NK-92 treated with Interleukin-12 subunit alpha and Interleukin-12 subunit beta, amount 100 ng/mL, for 24 hours (cell line): ENCODE results near the gene FRMD4A.

Source experiments
- DNase-seq: peaks from one replicate; lab custom pipeline; 2025; lab: John Stamatoyannopoulos, UW

The FRMD4A gene

GRCh38 chr10:14293526-14293925 is 37.2 kb downstream of the FRMD4A start:
- DNase-seq: no peak

GRCh38 chr10:14291296-14291695 is 39.4 kb downstream of the FRMD4A start:
- no peak for DNase-seq

DNA sequence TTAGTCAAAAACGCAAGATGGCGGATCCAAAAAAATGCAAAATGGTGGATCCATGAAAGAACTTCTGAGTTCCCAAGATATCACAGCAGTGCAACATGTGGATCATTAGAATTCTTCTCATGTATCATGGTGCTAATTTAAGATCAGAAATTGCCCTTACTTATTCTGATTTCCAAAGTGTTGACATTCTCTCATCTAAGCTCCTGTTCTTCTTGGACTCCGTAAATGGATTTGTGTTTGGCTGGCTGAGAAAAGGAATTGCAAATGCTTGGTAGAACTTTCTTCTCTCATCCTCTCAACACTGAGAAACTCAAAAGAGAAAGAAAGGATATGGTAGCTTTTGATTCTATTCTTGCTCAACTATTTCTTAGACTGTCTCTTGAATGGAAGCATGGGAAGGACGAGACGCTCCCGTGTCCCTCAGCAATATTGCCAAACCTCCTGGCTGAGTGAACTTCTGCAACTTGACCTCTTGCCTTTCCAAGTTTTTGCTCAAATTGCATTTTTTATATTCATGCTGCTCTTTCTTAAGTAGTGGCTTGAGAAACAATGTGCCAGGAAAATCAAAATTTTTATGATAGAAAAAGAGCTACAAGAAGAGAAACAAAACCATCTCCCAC is 44.7 kb downstream of the FRMD4A start:
- DNase-seq: no peak

DNA sequence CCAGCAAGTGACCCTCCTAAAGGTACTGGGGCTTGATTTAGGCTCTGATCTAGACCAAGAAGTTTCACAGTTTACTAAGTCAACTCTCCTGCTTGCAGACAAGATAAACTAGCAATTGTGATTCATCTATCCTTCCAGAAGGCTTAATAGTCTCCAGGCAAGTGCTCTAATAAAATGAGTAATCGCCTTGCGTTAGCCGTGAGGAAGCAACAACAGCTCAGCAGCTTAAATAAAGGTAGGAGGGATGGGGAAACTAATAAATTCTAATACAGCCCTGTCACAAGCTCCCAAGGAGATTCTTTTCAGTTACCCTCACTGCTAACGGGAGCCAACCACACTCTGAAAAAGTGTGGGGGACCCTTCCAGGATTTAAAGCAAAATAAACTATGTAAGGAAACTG is 48.4 kb downstream of the FRMD4A start:
- DNase-seq: no peak

DNA sequence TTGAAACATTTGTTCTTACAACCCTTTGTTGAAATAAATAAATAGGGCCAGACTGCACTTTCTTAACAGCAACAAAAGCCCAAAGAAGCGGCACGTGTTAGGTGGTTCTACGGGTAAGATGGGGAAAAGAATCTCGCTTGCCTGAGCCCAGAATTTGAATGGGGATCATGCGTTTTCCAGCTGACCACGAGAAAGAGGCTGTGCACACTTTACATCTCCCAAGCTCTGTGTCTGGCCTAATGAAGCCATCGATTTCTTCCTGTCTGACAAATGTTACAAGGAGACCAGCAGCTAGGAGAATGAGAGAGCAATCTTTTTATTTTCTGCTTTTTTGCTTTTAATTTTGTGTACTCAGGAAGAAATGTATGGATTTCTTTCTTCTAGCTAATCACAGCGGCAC is 52.2 kb downstream of the FRMD4A start:
- no peak for DNase-seq

DNA sequence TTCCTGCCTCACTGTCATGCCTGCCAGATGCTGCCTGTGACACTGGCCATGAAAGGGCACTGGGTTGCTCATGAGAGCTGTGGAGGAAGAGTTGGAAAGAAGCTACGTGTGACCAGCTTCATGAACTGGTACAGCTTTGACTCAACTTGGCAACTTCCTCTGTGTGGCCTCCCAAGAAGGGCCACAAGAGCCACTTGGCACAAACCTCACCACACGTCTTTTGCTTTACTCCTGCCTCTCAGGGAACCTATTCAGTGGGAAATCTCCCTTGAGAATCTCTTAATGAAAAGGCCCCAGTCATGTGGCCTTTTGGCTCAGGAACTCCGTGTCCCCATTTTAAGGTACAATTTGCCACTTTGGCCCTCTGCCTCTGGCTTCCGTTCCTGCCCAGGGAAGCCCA is 54.5 kb downstream of the FRMD4A start:
- DNase-seq: no peak

DNA sequence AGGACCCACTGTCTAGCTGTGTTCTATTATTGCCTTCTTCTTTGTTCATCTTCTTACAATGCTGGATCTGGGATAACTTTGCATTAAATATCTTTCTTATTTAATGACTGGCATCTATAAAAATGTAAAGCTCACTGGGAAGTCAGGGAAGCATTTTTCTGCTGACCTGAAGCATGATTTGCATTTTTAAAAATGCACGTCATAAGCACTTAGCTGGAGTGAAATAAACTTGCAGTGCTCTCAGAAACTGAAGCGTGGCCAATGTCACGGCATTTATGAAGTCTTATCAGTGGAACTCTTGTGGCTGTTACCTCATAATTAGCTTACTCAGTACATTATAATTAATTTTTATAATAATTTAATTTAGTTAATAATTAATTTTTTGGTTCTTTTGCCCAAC is 59.1 kb downstream of the FRMD4A start:
- DNase-seq: no peak

DNA sequence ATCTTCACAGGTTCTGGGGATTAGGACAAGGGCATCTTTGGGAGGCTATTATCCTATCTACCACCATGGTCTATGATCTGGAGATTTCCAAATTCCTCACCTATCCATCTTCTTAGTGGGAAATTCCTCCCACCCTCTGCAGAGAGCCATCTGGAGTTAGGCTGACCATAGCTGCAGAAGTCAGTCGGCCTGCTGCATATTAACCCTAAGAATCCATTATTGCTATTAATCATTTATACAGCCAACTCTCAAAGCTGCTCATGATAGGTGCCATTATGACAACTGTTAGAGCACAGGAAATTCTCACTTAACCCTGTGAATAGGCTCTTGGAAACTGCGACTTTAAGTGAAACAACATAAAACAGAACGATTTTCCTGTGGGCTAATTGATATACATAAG is 60.4 kb downstream of the FRMD4A start:
- DNase-seq: no peak

GRCh38 chr10:14265709-14266108 is 65.0 kb downstream of the FRMD4A start:
- DNase-seq: no peak

- DNase-seq: no peak
These were observed 67.8 kb downstream of the FRMD4A start for GRCh38 chr10:14262836-14263425.

DNA sequence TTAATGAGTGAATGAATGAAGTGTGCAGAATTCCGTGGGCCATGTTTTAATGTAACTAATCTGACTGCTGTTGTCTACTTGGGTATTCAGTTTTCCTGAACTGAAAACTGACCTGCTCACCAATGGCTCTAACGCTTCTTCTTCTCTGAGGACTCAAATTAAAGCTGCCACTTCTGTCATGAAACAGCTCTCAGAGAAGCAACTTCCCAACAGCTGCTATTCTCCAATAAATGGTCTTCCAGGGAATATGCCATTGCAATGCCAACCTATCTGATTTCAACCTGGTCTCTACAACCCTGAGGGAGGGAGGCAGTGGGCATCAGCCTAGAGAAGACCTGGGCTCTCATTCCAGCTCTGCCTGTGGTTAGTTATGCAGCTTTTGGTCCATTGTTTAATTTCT is 69.4 kb downstream of the FRMD4A start:
- DNase-seq: no peak

GRCh38 chr10:14259696-14260566 is 70.8 kb downstream of the FRMD4A start:
- no peak for DNase-seq

DNA sequence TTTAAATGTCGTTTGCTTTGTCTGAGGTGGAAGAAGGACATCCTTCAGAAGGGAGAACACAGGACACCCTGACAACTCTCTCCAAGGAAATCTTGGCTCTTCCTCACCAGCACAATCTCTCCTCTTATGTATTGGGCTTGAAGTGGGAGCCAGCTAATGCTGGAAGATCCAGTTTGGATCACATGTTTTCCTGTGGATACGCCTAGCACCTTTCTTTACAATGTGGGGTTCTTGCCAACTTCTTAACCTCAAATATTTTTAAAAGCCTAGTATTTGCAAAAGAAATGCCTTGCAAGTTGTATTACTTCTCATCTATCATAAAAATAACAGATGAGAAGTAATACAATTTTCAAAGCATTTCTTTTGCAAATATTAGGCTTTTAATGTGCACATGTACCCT is 76.4 kb downstream of the FRMD4A start:
- no peak for DNase-seq

- no peak for DNase-seq
These were observed 77.0 kb downstream of the FRMD4A start for GRCh38 chr10:14253711-14254110.

GRCh38 chr10:14253079-14253478 is 77.6 kb downstream of the FRMD4A start:
- no peak for DNase-seq

DNA sequence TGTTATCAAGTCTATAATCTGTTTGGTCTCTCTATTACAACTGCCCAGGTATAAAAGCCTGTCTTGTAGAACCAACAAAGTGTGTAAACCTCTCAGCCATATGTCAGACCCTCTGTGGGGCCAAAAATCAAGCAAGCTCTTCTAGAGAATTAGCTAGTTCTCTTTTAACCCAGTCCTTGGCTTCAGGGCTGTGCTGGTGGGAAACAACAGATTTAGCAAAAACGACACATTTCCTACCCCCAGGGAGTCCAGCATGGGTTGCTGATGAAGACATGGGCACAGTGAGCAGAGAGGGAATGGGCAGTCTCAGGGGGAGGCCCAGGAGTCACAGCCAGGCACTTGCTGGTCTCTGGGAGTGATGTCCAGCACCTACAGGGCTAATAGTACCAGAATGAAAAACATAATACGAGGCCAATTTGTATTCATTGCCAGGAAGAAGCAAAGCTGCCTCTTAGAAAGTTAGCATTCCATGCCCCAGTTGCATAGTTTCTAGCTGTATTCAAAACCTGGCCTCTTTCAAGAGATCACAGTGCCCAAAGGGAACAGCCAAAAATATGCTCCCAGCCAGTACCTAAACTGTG is 80.1 kb downstream of the FRMD4A start:
- no peak for DNase-seq

DNA sequence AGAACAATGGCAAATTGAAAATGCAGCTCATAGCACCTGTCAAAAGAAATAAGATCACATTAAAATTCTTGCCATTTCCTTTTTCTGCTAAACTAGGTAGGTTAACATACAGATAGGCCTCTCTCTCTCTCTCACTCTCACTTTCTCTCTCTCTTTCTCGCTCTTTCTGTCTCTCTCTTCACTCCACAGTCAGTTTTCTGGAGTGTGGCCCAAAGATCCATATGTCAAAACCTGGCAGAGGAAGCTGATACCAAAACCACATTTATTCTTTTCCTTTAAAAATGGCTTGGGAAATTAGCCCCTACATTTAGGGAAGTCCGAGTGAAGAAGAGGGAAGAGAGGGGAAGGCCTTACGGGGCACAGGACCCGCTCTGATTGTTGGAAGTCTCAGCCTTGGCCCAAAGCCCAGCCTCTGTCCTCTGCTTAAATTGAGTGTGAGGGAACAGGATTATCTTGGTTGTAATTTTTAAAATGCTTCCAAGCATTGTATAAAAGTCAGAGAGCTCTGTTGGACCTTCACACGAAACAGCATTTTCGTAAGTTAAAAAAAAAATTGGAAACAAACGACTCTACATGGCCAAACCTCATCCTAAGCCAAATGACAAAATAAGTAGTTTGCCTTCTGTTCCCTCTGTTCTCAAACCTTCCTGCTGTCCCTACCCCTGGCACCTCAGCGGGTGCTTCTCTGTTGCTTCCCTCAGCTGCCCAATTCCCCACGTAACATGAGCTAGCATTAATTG is 83.2 kb downstream of the FRMD4A start:
- DNase-seq: no peak

DNA sequence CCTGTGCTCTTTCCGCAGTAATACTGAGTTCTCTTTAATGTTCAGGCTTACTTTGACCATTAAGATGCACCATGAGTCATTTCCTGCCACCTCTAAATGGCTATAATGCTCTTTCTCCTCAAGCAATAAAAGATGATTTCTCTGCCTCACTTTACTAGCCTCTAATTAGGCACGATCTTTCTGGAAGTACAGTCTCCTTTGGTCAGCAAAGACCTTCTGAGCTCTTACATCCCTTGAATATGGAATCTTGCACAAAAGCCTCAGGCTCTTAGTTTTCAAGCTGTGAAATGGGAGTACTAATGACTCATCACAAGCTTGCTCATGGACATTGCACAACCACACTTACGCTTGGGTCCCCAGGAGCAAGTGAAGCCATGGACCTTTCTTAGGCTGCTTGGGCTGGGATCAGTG is 85.9 kb downstream of the FRMD4A start:
- peak; percentile 10 for DNase-seq

GRCh38 chr10:14244147-14244546 is 86.6 kb downstream of the FRMD4A start:
- DNase-seq: no peak

DNA sequence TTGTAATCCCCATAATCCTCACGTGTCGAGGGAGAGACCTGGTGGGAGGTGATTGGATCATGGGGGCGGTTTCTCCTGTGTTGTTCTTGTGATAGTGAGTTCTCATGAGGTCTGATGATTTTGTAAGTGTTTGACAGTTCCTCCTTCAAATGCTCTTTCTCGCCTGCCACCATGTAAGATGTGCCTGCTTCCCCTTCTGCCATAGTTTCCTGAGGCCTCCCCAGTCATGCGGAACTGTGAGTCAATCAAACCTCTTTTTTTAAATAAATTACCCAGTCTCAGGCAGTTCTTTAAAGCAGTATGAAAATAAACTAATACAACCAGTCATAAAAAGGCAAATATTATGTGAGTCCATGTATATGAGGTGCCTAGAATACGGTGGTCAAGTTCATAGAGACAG is 87.5 kb downstream of the FRMD4A start:
- DNase-seq: no peak

- DNase-seq: no peak
These were observed 89.5 kb downstream of the FRMD4A start for GRCh38 chr10:14241196-14241595.
